K562 (cell line): Measurements from ENCODE around the gene ASIC3. TPM values are rescaled to one million over a fixed set of nuclear protein-coding genes. Genes with fewer than 3 reads are reported as not detected.

Experiments
- ATAC-seq: fragments of 200-7000 bp; cut with Tn5 transposase; 3 replicates; pipeline ENCODE4 v1.9.1; 2020; ENCODE audit warnings: moderate library complexity
- BruUV-seq: library from RNA; stranded (reverse); fragments of 400-500 nt; replicated peaks from 2 replicates; lab custom pipeline; 2021; lab: Mats Ljungman, UMichigan
- CTCF ChIA-PET: fragments of 300-600 bp; formaldehyde crosslinking; extraction: SDS; loops from one replicate; lab custom pipeline; 2021; ENCODE audit warnings: low intra/inter-chr PET ratio; lab: Yijun Ruan, JAX
- POLR2A ChIA-PET: fragments of 300-600, 350-650 bp; sonication (Branson Sonifier 250); formaldehyde crosslinking; extraction: SDS; loops from one replicate; lab custom pipeline; 2021; ENCODE audit warnings: antibody characterized with exemption, inconsistent platforms; lab: Yijun Ruan, JAX
- DNase-seq, 4 experiments: peaks; one replicate each; pipeline versions ENCODE4 v3.0.0 to v3.0.0-alpha.2; 2011 to 2018; ENCODE audit warnings: low spot score in 3 of 4, mixed read lengths in 3 of 4; ENCODE audit errors: extremely low read depth in 1 of 4
- FAIRE-seq: peaks from 2 replicates; lab custom pipeline; 2011; peaks lifted over from hg19 to GRCh38; lab: Jason Lieb, UNC
- H2AFZ ChIP-seq: 2 replicates; pipeline ENCODE4 v1.6.0; 2011; ENCODE audit warnings: low read depth, low read length, control low read depth, inconsistent platforms
- H3K27ac ChIP-seq: fragments of 200-600 bp; 3 replicates; pipeline ENCODE4 v1.8.0; 2011; ENCODE audit warnings: low read depth, mild to moderate bottlenecking, control low read depth, inconsistent platforms, low read length, moderate library complexity, mixed read lengths; ENCODE audit errors: extremely low read depth
- H3K27me3 ChIP-seq, 2 experiments: fragments of 300-600 bp in 1 of 2; 2 replicates in 1 of 2; 3 replicates in 1 of 2; pipeline versions ENCODE4 v1.6.0 to v1.8.0; 2011; ENCODE audit warnings: inconsistent platforms in 2 of 2, low read length in 2 of 2, mild to moderate bottlenecking in 1 of 2, mixed read lengths in 1 of 2, moderate library complexity in 1 of 2; ENCODE audit not compliant: control insufficient read depth in 2 of 2, insufficient read depth in 2 of 2
- H3K36me3 ChIP-seq: fragments of 300-600 bp; 3 replicates; pipeline ENCODE4 v1.8.0; 2011; ENCODE audit warnings: mild to moderate bottlenecking, low read length, inconsistent platforms; ENCODE audit not compliant: control insufficient read depth, insufficient read depth
- H3K4me1 ChIP-seq, 2 experiments: fragments of 200-600 bp in 1 of 2; replicated peaks in 1 of 2; 2 replicates in 1 of 2; 3 replicates in 1 of 2; pipeline versions ENCODE4 v1.5.1 to v1.8.0; 2011; ENCODE audit warnings: inconsistent platforms in 2 of 2, low read length in 2 of 2, mild to moderate bottlenecking in 1 of 2, mixed read lengths in 1 of 2, moderate library complexity in 1 of 2; ENCODE audit not compliant: control insufficient read depth in 2 of 2, insufficient read depth in 2 of 2
- H3K4me2 ChIP-seq: 2 replicates; pipeline ENCODE4 v1.6.1; 2011; ENCODE audit warnings: low read length, control low read depth, inconsistent platforms, mixed read lengths; ENCODE audit not compliant: insufficient read depth
- H3K4me3 ChIP-seq: fragments of 200-600 bp; sonication (generic), shearing (Covaris generic); 2 replicates; pipeline ENCODE4 v1.5.1; 2016; ENCODE audit warnings: control low read depth, inconsistent platforms
- H3K79me2 ChIP-seq: fragments of 200-600 bp; 3 replicates; pipeline ENCODE4 v1.8.0; 2011; ENCODE audit warnings: low read length, inconsistent platforms; ENCODE audit not compliant: control insufficient read depth, insufficient read depth
- H3K9ac ChIP-seq, 2 experiments: 2 replicates each; pipeline versions ENCODE4 v1.6.0 to v1.6.1; 2011; ENCODE audit warnings: low read depth in 2 of 2, low read length in 2 of 2, control low read depth in 1 of 2, inconsistent platforms in 1 of 2, mild to moderate bottlenecking in 1 of 2, mixed read lengths in 1 of 2; ENCODE audit not compliant: insufficient read depth in 1 of 2
- H3K9me1 ChIP-seq: one replicate; pipeline ENCODE4 v1.6.0; 2011; ENCODE audit warnings: inconsistent platforms, mild to moderate bottlenecking, low read length, moderate library complexity; ENCODE audit not compliant: control insufficient read depth, insufficient read depth
- H3K9me3 ChIP-seq: replicated peaks from 2 replicates; pipeline ENCODE4 v1.5.1; 2011; ENCODE audit warnings: low read depth, low read length, inconsistent platforms; ENCODE audit not compliant: control insufficient read depth, insufficient read depth
- H4K20me1 ChIP-seq: replicated peaks from 2 replicates; pipeline ENCODE4 v1.6.1; 2011; ENCODE audit warnings: low read length, inconsistent platforms, mixed read lengths; ENCODE audit not compliant: control insufficient read depth, insufficient read depth
- POLR2G ChIP-seq: fragments of 200-400 bp; formaldehyde crosslinking; IDR thresholded peaks from 2 replicates; pipeline ENCODE4 v1.6.1; 2017; ENCODE audit warnings: low read depth, mild to moderate bottlenecking, antibody characterized with exemption, low read length, moderate library complexity
- RBFOX2 ChIP-seq: fragments of 200-400 bp; formaldehyde crosslinking; IDR thresholded peaks from 2 replicates; pipeline ENCODE4 v1.6.1; 2017; ENCODE audit warnings: low read depth, mild to moderate bottlenecking, low read length, moderate library complexity
- YBX1 ChIP-seq: fragments of 450-650 bp; IDR thresholded peaks from 2 replicates; pipeline ENCODE4 v1.7.1; 2016; ENCODE audit warnings: mild to moderate bottlenecking
- WGBS: fragments of 100-300 bp; shearing (Covaris generic); methylation state at CpG from one replicate; pipeline ENCODE4 v1.1.6; 2016; ENCODE audit warnings: low coverage, mixed read lengths; ENCODE audit not compliant: insufficient coverage; ENCODE audit errors: missing lambda C conversion rate; 5-methylcytosine and 5-hydroxymethylcytosine counted together
- in situ Hi-C: fragments of 300-500 bp; cut with MboI; formaldehyde crosslinking; loops from 4 replicates; pipeline ENCODE4 v1.15.0; 2018; ENCODE audit warnings: inconsistent platforms, mixed read lengths
- intact Hi-C: fragments of 100-400 bp; cut with micrococcal nuclease; formaldehyde crosslinking; loops from 2 replicates; pipeline ENCODE4 v1.14.2; 2022
- polyA plus RNA-seq, 8 experiments: library from polyadenylated mRNA; depleted of rRNA in 4 of 8; stranded (reverse) in 5 of 8; unstranded in 3 of 8; fragments of >200 nt; fragmentation: Nextera tagmentation in 2 of 8; fragmentation: Illumina TruSeq in 1 of 8; extraction: Ambion mirVana in 2 of 8; extraction: Trizol in 1 of 8; gene quantifications; 2 replicates each; pipeline versions ENCODE4 v1.2.1 to v1.2.3, GENCODE V29; 2011 to 2014; ENCODE audit warnings: inconsistent platforms in 1 of 8, missing spikeins in 1 of 8
- total RNA-seq, 7 experiments: library from RNA; depleted of rRNA in 6 of 7; stranded (reverse); fragments of >200 nt in 6 of 7; fragmentation: Illumina TruSeq in 2 of 7; extraction: Trizol in 2 of 7; gene quantifications; 2 replicates each; pipeline versions ENCODE4 v1.2.1 to v1.2.3, GENCODE V29; 2011 to 2021; ENCODE audit warnings: low replicate concordance in 1 of 7
- TF ChIP-seq, protein P1 (sequence below): fragments of 450-650 bp; IDR thresholded peaks from 2 replicates; pipeline ENCODE4 v1.6.1; 2017; ENCODE audit warnings: antibody characterized with exemption
- TF ChIP-seq, protein P2 (sequence below): sonication (generic); formaldehyde crosslinking; IDR thresholded peaks from 2 replicates; pipeline ENCODE4 v1.9.0; 2022; ENCODE audit warnings: mild to moderate bottlenecking, missing genetic modification reagents

ASIC3 gene
- total and polyA plus RNA-seq, 9 of the 15 experiments (the other 6 are each of a cell fraction or from before 2014, with no cell fraction given) = 0.11 to 5.0 (median 0.87) TPM

DNA sequence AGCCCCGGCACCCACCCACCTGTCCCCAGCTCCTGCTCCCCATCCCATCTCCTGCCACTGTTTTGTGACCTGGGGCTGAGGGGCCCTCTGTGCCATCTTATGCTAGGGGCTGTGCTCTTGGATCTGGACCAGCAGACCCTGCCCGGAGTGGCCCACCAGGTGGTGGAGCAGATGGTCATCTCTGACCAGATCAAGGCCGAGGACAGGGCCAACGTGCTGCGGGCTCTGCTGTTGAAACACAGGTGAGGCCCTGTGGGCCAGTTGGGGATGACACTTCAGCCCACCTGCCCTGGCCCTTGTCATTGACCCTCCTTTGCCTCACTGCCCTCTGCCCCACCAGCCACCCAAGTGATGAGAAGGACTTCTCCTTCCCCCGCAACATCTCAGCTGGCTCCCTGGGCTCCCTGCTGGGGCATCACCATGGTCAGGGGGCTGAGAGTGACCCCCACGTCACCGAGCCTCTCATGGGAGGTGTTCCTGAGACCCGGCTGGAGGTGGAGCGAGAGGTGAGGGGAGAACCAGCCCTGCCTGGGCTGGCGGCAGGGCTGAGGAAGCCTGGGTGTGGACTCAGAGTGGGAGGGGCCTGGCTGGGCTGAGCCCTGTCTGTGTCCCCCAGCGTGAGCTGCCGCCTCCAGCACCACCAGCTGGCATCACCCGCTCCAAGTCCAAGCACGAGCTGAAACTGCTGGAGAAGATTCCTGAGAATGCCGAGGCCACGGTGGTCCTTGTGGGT is 21.7 kb downstream of the ASIC3 start:
- CTCF ChIA-PET = no interaction called here
- Histone ChIP-seq H3K9me3 (no peaks in the 10 kb centered on the region), H3K27ac (no peak overlapping the region), H4K20me1 (no peaks in the 10 kb centered on the region; the same call in 1 of the 2 replicates), H3K9me1 (no peaks in the 10 kb centered on the region), H3K79me2 (peaks cover 8% of the 10 kb centered on the region), H3K9ac (peak overlapping the region in 1 of 2 experiments; percentile 69; a peak in 2 of 4 replicates), H3K36me3 (peaks cover 96% of the 10 kb centered on the region), H3K4me1 (peaks cover 0 to 45% of the 10 kb centered on the region in 2 experiments; a peak in 1 of 5 replicates), H3K4me3 (no peak overlapping the region), H3K4me2 (no peak overlapping the region), H2AFZ (no peak overlapping the region), H3K27me3 (no peaks in the 10 kb centered on the region)
- FAIRE-seq (no peak), ATAC-seq (no peak), DNase-seq (no peak)
- POLR2A ChIA-PET = interaction anchor here (0.8 to 3.2 kb wide), 4 partner anchors 9 to 53 kb away, joined by 4 to 18 read pairs (median 11); partner anchors contain the start of gene FASTK
- intact Hi-C loops = no loop called here
- WGBS = 91% methylated on average over 16 of the region's 17 CpGs
- TF ChIP-seq, protein P1, sequence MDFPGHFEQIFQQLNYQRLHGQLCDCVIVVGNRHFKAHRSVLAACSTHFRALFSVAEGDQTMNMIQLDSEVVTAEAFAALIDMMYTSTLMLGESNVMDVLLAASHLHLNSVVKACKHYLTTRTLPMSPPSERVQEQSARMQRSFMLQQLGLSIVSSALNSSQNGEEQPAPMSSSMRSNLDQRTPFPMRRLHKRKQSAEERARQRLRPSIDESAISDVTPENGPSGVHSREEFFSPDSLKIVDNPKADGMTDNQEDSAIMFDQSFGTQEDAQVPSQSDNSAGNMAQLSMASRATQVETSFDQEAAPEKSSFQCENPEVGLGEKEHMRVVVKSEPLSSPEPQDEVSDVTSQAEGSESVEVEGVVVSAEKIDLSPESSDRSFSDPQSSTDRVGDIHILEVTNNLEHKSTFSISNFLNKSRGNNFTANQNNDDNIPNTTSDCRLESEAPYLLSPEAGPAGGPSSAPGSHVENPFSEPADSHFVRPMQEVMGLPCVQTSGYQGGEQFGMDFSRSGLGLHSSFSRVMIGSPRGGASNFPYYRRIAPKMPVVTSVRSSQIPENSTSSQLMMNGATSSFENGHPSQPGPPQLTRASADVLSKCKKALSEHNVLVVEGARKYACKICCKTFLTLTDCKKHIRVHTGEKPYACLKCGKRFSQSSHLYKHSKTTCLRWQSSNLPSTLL = no peak
- TF ChIP-seq POLR2G (peak; percentile 47), RBFOX2 (peak; percentile 26; the same call in 1 of the 2 replicates), YBX1 (no peak)
- TF ChIP-seq, protein P2, sequence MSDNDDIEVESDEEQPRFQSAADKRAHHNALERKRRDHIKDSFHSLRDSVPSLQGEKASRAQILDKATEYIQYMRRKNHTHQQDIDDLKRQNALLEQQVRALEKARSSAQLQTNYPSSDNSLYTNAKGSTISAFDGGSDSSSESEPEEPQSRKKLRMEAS (CRISPR knock-in tag) = 0 out of 2 replicates have a peak, but pooled peaks have one; percentile 2
- no TSS peak for BruUV-seq
- in situ Hi-C loops = no loop called here
